ENCODE results near the gene FBXL13. TPM values are rescaled to one million over a fixed set of nuclear protein-coding genes. Genes with fewer than 3 reads are reported as not detected.

Gene FBXL13
- total RNA-seq, 4 donors from 2014 or later, result 0.52 to 1.7 (median 1.1) TPM

DNA sequence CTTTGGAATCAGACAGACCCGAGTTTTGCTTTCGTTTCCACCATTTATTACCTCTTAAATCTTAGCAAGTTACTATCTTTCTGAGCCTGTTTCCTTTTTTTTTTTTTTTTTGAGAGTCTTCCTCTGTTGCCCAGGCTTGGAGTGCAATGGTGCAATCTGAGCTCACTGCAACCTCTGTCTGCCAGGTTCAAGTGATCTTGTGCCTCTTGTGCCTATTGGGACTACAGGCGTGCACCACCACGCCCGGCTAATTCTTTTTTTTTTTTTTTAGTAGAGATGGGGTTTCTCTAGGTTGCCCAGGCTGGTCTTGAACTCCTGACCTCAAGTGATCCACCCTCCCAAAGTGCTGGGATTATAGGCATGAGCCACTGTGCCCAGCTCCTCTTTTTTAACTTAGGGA, 241.3 kb downstream of the FBXL13 start:
- Histone ChIP-seq H3K36me3 (peaks cover 0 to 28% (median 11%) of the 10 kb centered on the region in 4 donors), H3K4me1 (peaks cover 0 to 16% (median 4%) of the 10 kb centered on the region in 4 donors), H3K4me3 (no peak overlapping the region), H3K9me3 (no peaks in the 10 kb centered on the region), H3K27ac (replicated peaks in 1 of 4) (no peak overlapping the region), H3K27me3 (no peaks in the 10 kb centered on the region)
- TF ChIP-seq EP300 (IDR thresholded peaks at IDR 0.05) (no peak), POLR2A (IDR thresholded peaks at IDR 0.05; ENCODE audit: low read depth) (no peak), POLR2AphosphoS5 (IDR thresholded peaks at IDR 0.05) (no peak)
- TF ChIP-seq, protein P1, sequence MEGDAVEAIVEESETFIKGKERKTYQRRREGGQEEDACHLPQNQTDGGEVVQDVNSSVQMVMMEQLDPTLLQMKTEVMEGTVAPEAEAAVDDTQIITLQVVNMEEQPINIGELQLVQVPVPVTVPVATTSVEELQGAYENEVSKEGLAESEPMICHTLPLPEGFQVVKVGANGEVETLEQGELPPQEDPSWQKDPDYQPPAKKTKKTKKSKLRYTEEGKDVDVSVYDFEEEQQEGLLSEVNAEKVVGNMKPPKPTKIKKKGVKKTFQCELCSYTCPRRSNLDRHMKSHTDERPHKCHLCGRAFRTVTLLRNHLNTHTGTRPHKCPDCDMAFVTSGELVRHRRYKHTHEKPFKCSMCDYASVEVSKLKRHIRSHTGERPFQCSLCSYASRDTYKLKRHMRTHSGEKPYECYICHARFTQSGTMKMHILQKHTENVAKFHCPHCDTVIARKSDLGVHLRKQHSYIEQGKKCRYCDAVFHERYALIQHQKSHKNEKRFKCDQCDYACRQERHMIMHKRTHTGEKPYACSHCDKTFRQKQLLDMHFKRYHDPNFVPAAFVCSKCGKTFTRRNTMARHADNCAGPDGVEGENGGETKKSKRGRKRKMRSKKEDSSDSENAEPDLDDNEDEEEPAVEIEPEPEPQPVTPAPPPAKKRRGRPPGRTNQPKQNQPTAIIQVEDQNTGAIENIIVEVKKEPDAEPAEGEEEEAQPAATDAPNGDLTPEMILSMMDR (IDR thresholded peaks at IDR 0.05), result no peak
- DNase-seq (ENCODE audit: extremely low spot score), result no peak
- intact Hi-C loops (cut with DNase I), result no loop called here
- 88% methylated on average over 5 of the region's 5 CpGs for WGBS

DNA sequence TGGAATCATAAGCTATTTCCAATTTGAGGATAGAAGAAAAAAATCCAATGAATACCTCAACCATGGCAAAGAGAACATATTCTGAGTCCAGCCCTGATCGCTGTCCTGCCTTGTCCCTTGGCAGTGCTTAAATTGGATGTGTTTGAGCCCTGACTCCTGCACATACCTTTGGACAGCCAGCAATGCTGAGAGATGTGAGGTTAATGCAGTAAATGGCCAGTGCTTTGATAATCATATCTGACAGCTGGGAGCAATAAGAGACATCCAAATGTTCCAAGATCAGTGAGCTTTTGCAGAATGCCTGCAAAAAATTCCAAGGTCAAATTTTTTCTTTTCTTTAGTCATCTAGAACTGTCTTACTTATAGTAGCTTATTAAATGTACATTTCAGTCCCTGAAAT, 241.9 kb downstream of the FBXL13 start:
- WGBS, result 52% methylated on average over 1 of the region's 1 CpG
- intact Hi-C loops (cut with DNase I), result no loop called here
- no peak overlapping the region for H3K4me3 ChIP-seq
- TF ChIP-seq EP300 (IDR thresholded peaks at IDR 0.05), result no peak
- TF ChIP-seq POLR2A (IDR thresholded peaks at IDR 0.05; ENCODE audit: low read depth), result no peak
- TF ChIP-seq, protein P1 (IDR thresholded peaks at IDR 0.05), result no peak
- no peak for TF ChIP-seq POLR2AphosphoS5 (IDR thresholded peaks at IDR 0.05)
- no peak for DNase-seq (ENCODE audit: extremely low spot score)
- peaks cover 0 to 16% (median 4%) of the 10 kb centered on the region in 4 donors for H3K4me1 ChIP-seq
- H3K36me3 ChIP-seq, result peaks cover 0 to 29% (median 11%) of the 10 kb centered on the region in 4 donors
- no peaks in the 10 kb centered on the region for H3K9me3 ChIP-seq
- no peak overlapping the region for H3K27ac ChIP-seq (replicated peaks in 1 of 4)
- no peaks in the 10 kb centered on the region for H3K27me3 ChIP-seq

DNA sequence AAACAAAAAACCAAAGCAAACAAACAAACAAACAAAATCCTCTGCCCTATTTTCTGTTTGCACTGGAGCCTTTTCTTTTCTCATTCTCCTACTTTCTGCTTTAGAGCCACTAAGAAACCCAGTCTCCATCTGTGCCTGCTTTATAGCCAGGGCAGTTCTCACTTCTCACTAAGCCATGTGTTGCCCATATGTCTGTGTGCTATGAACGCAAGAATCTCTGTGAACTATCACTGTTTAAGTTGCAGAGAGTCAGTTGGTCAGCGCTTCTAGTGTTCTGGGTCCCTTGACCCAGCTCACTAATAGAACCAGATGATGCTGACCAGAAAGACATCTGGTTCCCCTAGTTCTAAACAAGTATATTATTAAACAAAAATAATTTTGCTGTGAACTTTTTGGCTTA, 244.4 kb downstream of the FBXL13 start:
- intact Hi-C loops (cut with DNase I), result no loop called here
- Histone ChIP-seq H3K9me3 (no peaks in the 10 kb centered on the region), H3K4me1 (peaks cover 0 to 8% (median 3%) of the 10 kb centered on the region in 4 donors), H3K27me3 (no peaks in the 10 kb centered on the region), H3K27ac (replicated peaks in 1 of 4) (no peak overlapping the region), H3K4me3 (no peak overlapping the region), H3K36me3 (peaks cover 0 to 38% (median 14%) of the 10 kb centered on the region in 4 donors)
- no peak for TF ChIP-seq EP300 (IDR thresholded peaks at IDR 0.05)
- WGBS, result 91% methylated on average over 2 of the region's 2 CpGs
- no peak for DNase-seq (ENCODE audit: extremely low spot score)

DNA sequence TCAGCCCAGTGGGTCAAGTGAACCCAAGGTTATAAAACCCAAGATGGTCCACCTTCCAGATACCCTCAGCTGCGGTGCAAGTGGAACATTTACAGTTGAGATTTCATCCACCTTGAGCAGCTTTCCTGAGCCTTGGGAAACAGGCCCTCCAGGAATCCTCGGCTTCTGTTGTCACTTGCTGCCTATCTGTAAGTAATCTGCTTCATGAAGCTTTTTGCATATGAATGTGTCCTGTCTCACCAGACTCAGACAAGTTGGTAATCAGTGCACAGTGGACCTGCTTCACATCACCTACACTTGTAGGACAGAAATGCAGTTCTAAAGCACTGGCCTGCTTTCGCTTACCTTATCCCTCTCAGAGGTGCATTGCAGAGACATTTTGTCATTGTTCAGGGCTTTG, 245.5 kb downstream of the FBXL13 start:
- WGBS, result 77% methylated on average over 3 of the region's 3 CpGs
- intact Hi-C loops (cut with DNase I), result no loop called here
- Histone ChIP-seq H3K27ac (replicated peaks in 1 of 4) (no peak overlapping the region), H3K4me1 (peaks cover 0 to 8% (median 3%) of the 10 kb centered on the region in 4 donors), H3K4me3 (no peak overlapping the region), H3K9me3 (no peaks in the 10 kb centered on the region), H3K36me3 (peaks cover 0 to 38% (median 14%) of the 10 kb centered on the region in 4 donors), H3K27me3 (no peaks in the 10 kb centered on the region)
- TF ChIP-seq POLR2A (IDR thresholded peaks at IDR 0.05; ENCODE audit: low read depth) (no peak), EP300 (IDR thresholded peaks at IDR 0.05) (no peak), POLR2AphosphoS5 (IDR thresholded peaks at IDR 0.05) (no peak)
- TF ChIP-seq, protein P1 (IDR thresholded peaks at IDR 0.05), result no peak
- no peak for DNase-seq (ENCODE audit: extremely low spot score)

DNA sequence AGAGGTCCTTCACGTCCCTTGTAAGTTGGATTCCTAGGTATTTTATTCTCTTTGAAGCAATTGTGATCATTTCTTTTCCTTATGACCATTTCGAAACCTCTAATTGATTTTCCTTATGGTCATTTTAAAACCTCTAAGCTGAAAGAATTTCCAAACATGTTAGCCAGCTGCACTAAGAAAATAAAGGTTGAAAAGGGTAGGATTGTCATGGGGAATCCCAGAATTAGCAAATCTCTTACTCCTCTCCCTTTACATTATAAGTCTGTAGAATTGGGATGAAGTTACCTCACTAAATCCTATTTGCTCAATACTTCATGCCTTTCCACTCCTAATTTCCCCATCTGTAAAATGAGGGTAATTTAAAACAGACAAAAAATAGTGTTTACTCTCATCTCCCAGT, 246.3 kb downstream of the FBXL13 start:
- Histone ChIP-seq H3K9me3 (no peaks in the 10 kb centered on the region), H3K27me3 (no peaks in the 10 kb centered on the region), H3K27ac (replicated peaks in 1 of 4) (no peak overlapping the region), H3K4me1 (peaks cover 0 to 12% (median 6%) of the 10 kb centered on the region in 4 donors), H3K4me3 (no peak overlapping the region), H3K36me3 (peaks cover 0 to 38% (median 14%) of the 10 kb centered on the region in 4 donors)
- intact Hi-C loops (cut with DNase I), result no loop called here
- DNase-seq (ENCODE audit: extremely low spot score), result no peak
- 92% methylated on average over 2 of the region's 2 CpGs for WGBS
- TF ChIP-seq POLR2AphosphoS5 (IDR thresholded peaks at IDR 0.05), result no peak
- TF ChIP-seq, protein P1 (IDR thresholded peaks at IDR 0.05), result no peak
- no peak for TF ChIP-seq POLR2A (IDR thresholded peaks at IDR 0.05; ENCODE audit: low read depth)
- no peak for TF ChIP-seq EP300 (IDR thresholded peaks at IDR 0.05)
